Activated CD4-positive, CD25-positive, alpha-beta regulatory T cell (primary cell): ENCODE results near the gene PYGB.

Source experiments
- DNase-seq, 4 experiments: peaks; one replicate each; lab custom pipeline; 2025; lab: John Stamatoyannopoulos, UW

PYGB gene

GRCh38 chr20:25271486-25272222 is 23.8 kb downstream of the PYGB start:
- no peak for DNase-seq

GRCh38 chr20:25272223-25273000 is 24.5 kb downstream of the PYGB start:
- no peak for DNase-seq

DNA sequence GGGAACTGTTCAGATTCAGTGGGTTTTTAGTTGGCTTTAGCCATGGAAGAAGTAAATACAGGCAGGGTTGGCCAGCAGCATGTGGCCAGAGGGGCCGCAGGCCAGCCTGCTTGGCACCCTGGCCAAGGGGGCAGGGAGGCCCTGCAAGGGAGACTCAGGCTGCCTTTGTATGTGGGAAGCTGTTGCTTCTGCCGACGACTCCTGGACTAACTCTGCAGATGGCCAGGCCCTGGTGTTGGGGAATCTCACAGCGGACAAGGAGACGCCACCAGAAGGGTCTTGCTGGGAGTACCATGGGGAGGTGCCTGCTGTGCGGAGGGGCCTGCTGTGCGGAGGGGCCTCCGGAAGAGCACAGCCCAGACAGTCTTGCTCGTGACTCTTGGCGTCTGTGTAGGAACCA is 25.2 kb downstream of the PYGB start:
- DNase-seq: no peak

GRCh38 chr20:25273541-25274358 is 25.9 kb downstream of the PYGB start:
- DNase-seq: no peak

DNA sequence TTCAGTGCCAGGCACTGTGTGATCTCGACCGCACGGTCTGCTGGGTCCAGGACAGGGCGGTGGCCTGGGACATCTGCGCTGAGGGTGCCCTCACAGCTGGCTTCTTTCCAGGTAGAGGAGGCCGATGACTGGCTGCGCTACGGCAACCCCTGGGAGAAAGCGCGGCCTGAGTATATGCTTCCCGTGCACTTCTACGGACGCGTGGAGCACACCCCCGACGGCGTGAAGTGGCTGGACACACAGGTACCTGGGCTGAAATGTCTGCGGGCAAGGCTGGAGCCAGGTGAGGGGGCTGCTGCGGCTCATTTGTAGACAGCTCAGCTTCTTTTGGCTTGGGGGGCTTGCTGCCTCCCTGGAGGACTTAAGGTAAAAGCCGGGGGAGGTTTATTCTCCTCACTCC is 26.6 kb downstream of the PYGB start:
- no peak for DNase-seq

DNA sequence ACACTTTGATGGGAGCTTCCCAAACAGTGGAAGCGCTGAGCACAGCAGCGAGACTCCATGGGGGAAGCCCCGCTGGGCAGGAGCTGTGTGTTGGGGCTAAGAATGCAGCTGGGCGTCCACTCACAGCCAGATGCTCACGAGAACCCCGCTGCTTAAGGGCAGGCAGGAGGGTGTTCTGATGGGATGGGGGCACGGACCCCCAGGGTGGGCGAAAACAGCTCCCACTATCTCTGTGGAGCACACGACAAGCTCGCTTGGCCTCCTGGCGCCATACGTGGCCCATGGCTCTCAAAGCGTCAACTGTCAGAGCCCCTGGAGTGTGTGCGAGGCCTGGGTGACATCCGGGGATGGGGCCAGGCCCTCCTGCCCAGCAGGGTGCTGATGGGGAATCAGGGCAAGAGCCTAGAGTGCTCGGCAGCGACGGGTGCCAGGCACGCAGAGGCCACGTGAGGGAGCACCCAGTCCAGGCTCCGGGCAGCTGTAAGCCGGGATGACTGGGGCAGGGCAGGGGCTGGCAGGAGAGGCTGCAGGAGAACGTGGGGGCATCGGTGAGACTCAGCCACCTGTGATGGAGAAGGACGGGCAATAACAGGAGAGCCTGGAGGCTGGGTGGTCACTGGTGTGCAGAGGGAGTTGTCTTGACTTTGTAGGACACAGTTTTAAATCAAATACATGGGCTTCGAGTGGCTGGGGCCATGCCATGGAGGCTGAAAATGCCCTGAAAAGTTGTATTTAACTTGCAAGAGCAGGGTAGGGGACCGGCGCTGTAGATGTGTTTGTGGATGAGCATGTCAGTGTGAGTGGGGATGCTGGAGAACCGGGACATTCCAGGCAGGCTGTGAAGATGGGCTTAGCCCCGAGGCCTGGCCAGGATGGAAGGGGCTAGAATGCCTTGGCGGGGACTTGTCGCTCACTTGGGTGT is 27.3 kb downstream of the PYGB start:
- DNase-seq: no peak

GRCh38 chr20:25275813-25276532 is 28.1 kb downstream of the PYGB start:
- no peak for DNase-seq

DNA sequence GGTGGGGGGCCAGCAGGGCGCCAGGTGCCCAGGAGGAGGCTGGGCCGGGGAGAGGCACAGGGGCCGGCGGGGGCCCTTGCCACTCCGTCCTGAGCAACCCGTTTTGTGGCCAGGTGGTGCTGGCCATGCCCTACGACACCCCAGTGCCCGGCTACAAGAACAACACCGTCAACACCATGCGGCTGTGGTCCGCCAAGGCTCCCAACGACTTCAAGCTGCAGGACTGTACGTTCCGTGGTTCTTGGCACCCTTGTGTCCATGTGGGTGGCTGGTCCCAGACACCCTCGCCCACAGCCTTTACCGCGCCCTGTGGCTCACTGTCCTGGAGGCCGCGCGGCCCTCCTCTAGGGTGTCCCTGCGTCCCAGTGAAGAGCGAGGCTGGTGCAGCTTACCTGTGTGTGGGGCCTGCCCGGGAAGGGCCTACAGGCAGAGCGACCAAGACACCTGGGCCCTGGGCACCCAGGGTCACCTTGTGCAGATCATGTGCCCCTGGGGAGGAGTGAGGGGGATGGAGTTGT is 28.7 kb downstream of the PYGB start:
- no peak for DNase-seq

GRCh38 chr20:25277051-25277801 is 29.3 kb downstream of the PYGB start:
- no peak for DNase-seq

DNA sequence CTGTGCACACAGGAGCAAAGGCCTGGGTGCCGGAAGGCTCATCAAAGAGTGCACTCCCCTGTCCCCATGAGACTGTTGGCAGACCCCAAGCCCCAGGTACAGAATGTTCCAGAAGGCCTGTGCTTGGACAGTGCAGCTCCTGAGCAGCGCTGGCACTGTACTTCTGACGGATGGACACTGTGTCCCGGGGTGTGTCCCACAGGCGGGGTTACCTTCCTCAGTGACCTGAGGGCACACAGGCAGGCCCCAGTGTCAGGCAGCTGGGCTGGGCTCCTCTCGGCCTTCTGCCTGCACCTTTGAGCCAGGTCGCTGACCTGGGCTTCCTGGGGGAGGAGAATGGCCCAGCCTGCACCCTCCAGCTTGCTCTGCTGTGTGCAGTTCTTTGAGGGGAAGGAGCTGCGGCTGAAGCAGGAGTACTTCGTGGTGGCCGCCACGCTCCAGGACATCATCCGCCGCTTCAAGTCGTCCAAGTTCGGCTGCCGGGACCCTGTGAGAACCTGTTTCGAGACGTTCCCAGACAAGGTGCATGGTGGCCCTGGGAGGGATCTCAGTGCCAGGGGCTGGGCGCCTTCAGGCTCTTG is 30.1 kb downstream of the PYGB start:
- no peak for DNase-seq

DNA sequence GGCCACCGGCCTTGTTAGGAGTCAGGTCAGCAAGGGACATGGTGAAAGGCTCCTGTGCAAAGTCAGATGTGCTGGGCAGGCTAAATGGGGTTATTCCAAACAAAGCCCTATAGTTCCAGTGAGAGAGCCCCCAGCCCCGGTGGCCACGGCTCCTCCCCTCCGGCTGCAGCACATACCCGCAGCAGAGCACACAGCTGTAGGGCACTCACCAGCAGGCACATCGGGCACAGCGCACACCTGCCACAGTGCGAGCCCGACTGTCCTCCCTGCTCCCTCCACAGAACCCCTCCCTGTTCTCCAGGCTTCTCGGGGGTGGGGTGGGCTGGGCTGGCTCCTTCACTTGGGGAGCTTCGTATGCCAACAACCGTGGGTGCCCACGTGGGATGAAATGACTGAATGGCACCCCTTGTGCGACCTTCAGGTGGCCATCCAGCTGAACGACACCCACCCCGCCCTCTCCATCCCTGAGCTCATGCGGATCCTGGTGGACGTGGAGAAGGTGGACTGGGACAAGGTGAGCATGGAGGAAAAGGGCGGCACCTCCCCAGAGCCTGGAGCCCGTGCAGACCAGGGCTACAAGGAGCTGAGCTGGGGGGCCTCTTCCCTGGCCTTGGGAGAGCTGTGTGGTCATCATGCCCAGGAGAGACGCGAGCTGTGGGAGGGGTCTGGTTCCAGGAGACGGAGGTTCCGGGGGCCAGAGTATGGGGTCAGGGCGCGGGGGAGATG is 30.9 kb downstream of the PYGB start:
- DNase-seq: no peak

- no peak for DNase-seq
These were observed 31.5 kb downstream of the PYGB start for GRCh38 chr20:25279403-25279802.

DNA sequence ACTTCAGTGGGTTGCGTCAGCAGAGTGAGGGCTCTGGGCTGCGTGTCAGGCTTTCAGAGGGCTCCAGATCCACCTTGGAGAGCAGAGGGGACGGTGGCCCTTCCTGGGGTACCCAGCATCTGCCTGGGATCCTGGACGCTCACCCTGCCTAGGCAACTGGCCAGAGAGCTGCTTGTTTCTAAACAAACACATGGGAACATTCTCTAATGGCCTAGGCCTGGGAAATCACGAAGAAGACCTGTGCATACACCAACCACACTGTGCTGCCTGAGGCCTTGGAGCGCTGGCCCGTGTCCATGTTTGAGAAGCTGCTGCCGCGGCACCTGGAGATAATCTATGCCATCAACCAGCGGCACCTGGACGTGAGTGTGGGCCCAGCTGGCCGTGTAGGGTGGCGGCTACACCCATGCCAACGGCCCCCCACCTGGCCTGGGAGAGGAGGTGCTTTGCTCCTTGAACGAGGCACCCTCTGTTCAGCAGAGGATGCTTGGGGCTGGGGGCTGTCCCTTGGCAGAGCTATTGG is 32.2 kb downstream of the PYGB start:
- DNase-seq: no peak

DNA sequence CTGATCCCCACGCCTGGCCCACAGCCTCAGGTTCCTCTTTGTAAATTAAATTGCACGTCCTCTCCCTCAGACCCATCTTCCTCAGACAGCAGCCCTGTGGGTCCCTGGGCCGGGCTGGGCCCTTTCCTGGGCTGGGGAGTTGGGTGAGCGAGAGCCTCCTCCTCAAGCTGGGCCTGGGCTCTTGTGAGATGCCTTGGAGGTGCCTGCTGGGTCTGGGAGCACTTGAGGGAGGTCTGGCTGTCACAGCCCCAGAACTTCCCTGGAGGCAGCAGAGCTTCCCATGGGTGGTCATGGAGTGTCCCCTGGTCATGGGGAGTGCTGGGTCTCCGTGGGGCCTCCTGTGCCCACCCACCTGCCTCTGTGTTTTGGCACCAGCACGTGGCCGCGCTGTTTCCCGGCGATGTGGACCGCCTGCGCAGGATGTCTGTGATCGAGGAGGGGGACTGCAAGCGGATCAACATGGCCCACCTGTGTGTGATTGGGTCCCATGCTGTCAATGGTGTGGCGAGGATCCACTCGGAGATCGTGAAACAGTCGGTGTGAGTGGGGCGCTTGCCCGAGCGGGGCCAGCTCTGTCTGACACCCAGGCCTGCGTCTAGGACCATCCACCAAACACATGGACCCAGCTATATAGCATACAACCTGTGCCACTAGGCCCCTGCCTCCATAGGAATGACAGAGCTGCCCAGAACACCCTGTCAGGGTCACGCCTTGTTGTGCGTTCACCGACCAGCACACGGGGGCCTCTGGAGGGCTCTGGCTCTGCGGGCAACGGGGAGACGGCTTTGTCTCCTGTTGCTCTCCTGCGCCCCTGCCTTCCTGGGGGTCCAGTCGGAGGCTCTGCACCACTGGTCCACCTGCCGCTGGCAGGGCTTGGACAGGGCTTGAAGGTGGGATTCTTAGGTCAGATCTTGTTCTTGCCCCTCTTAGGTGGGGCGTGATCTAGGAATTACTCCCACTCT is 33.0 kb downstream of the PYGB start:
- DNase-seq: no peak

DNA sequence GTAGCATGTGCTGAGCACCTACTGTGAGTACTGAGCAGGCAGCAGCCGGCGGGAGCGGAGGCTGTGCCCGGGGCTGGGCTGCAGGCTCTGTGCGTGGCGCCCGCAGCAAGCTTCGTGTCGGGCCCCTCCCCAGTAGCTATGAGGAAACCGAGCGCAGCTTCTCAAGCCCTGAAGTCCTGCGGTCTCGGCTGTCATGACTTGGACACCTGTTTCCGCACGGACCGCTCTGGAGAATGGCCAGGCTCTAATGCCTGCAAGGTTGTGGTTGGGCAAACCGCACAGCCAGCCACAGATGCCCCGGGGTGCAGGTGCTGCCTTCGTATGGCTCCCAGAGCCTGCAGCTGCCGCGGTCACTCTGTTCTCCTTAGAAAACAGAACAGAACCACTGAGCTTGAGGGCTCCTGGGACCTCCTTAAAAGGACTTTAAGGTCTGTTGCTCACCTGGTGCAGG is 33.7 kb downstream of the PYGB start:
- DNase-seq: no peak

DNA sequence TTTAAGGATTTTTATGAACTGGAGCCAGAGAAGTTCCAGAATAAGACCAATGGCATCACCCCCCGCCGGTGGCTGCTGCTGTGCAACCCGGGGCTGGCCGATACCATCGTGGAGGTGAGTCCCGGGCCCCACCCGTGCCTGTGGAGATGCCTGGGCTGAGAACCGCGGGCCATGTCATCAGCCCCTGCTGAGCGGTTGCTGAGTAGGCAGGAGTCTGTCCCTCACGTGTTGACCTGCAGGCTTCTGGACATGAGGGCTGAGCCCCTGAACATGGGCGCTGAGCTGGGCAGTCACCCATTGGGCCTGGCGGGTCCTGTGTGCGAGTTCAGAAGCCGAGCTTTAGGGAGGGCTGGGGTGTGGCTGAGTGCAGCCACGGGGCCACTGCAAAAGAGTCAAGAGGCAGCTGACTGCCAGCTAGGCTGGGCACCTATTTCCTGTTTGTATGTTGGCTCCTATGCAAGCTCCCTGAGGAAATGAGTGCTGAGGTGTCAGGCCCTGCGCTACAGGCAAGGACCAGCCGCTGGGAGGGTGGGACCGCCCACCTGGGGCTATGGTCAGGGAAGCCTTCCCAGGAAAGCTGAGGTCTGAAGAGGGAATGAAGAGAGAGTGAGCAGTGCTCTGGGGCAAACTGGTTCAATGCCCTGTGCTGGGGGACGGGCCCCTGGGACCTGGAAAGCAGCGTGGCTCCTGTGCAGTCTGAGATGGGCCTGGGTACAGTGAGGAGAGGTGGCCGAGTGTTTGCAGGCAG is 34.3 kb downstream of the PYGB start:
- DNase-seq: no peak

DNA sequence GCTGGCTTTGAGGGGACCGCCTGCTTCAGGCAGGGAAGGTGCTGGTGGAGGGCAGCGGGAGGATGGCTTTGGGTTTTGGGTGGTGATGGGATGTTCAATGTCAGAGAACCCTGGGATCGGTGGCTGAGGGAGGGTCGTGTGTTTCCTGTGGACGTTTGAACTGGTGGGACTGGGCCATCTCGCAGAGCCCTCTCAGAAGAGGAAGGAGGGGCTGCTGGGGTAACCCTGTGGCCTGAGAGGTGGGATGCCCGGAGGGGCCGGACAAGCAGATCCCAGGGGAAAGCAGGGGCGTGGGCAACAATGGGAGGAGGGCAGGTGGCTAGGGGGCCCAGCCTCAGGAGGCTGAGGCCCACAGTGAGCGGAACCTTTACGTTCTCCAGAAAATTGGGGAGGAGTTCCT is 34.9 kb downstream of the PYGB start:
- DNase-seq: no peak
